IPS-18c (cell line): ENCODE data around the gene RHCG.

Experiments used
- H3K4me3 ChIP-seq: 2 replicates; pipeline ENCODE4 v1.7.0; 2013; ENCODE audit warnings: low read depth, mild to moderate bottlenecking, low read length, moderate library complexity; ENCODE audit not compliant: insufficient read depth
- H3K9me3 ChIP-seq: one replicate; pipeline ENCODE4 v1.6.1; 2013; ENCODE audit warnings: mild to moderate bottlenecking, low read length, moderate library complexity; ENCODE audit not compliant: control insufficient read depth, insufficient read depth

RHCG gene

DNA sequence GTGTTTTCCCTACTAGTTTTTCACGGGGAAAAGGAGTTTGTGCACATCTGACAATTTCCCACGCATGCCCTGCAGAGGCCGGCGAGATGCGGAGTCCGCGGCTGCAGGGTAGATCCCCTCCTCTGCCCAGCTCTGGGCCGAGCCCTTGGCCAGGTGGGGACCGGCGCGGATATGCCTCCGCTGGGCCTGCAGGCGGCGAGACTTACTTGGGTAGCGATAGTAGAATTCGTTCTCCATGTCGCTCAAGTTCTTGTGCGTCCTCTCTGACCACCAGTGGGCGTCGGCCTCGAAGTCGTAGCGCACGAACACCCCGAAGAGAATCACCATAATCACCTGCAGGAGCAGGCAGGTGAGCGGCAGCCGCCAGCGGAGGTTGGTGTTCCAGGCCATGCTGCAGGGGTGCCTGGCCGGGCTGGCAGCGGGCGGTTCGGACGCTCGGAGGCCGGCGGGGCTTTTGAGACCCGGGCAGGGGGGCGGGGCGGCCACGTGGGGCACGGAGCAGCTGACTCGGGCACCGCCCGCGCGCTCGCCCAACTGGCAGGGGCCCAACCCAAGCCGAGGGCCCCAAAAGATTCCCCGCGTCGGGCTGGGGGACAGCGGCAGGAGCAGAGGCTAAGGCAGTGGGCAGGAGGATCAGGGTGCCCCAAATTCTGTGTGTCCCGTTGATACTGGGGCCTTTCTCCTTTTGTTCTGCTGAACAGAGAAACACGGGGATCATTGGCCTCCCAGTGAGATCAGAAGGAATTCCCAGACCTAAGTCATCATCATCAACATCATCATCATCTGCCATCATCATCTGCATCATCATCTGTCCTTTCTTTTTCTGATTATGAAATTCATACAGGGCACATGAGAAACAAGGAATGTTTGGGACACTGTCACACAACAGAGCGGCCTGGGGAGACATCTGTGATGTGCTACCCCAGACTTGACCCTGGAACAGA lies at the start of gene RHCG:
Gene RHCG (minus strand): TSS at position 429 of the 944 bp plus-strand sequence. CDS start 39 bp downstream, at position 390.
- H3K4me3 ChIP-seq = peak within 1 kb of the TSS; percentile 47; the same call in 1 of the 2 replicates
- no peaks in the 10 kb centered on the region for H3K9me3 ChIP-seq

DNA sequence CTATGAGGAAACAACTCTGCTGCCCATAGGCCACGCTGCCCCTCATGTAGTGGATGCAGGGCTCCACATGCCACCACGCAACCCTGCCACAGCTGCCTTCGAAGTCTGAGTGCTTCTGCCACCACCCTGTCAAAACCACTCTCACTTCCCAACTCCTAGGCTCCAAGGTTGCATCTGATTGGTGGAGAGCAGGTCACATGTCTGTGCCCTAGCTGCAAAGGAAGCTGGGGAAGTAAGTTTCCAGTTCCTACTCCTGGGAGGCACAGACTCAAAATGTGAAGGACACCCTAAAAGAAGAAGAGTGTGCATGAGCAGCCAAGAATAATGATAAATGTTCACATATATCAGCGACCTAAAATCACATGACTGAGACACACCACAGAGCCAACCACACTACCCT lies 47.0 kb upstream of the RHCG start:
- Histone ChIP-seq H3K9me3 (no peaks in the 10 kb centered on the region), H3K4me3 (no peak overlapping the region)

DNA sequence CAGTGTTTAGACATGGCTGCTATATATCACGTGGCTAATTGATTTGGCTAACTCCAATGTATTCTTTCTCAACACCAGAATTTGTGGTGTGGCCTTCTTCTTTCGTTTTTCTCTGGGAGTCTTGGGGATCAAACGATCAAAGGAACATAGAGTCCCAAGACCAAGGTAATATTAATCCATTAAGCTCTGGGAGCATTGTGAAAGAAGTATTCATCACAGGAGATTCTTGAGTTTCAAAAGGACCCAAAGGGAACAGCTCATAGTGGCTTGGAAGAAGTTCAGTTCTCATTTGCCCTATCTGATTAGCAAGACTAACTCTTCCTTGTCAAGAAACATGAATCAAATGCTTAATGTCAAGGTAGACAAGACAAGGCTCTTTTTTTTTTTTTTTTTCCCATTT lies 46.0 kb upstream of the RHCG start:
- H3K4me3 ChIP-seq = no peak overlapping the region
- H3K9me3 ChIP-seq = peaks cover 2% of the 10 kb centered on the region

DNA sequence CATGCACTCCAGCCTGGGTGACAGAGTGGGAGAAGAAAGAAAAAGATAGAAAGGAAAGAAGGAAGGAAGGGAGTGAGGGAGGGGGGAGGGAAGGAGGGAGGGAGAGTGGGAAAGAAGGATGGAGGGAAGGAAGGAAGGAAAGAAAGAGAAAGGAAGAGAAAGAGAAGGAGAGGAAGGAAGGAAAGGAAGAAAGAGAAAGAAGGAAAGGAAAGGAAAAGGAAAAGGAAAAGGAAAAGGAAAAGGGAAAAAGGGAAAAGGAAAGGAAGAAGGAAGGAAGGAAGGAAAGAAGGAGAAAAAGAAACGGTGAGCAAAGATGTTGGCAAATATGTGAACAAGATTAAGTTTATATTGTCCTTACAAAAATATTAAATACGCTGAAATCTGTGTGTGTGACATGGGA lies 42.6 kb upstream of the RHCG start:
- H3K9me3 ChIP-seq = peaks cover 2% of the 10 kb centered on the region

DNA sequence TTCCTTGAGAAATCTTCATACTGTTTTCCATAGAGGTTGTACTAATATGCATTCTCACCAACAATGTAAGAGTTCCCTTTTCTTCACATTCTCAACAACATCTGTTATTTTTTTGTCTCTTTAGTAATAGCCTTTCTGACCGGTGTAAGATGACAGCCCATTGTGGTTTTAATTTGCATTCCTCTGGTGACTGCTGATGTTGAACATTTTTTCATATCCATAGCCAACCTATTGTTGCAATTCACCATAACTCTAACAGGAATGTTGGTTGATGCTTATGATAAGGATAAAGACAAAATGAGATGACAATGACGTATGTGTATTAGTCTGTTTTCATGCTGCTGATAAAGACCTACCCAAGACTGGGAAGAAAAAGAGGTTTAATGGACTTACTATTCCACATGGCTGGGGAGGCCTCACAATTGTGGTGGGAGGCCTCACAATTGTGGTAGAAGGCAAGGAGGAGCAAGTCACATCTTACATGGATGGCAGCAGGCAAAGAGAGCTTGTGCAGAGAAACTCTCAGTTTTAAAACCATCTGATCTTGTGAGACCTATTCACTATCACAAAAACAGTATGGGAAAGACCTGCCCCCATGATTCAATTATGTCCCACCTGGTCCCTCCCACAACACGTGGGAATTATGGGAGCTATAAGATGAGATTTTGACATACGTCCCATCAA lies 37.6 kb upstream of the RHCG start:
- H3K9me3 ChIP-seq = peaks cover 2% of the 10 kb centered on the region
- H3K4me3 ChIP-seq = no peak overlapping the region

More for the DNA sequence above, 42.6 kb upstream of the RHCG start:
- H3K4me3 ChIP-seq = no peak overlapping the region

DNA sequence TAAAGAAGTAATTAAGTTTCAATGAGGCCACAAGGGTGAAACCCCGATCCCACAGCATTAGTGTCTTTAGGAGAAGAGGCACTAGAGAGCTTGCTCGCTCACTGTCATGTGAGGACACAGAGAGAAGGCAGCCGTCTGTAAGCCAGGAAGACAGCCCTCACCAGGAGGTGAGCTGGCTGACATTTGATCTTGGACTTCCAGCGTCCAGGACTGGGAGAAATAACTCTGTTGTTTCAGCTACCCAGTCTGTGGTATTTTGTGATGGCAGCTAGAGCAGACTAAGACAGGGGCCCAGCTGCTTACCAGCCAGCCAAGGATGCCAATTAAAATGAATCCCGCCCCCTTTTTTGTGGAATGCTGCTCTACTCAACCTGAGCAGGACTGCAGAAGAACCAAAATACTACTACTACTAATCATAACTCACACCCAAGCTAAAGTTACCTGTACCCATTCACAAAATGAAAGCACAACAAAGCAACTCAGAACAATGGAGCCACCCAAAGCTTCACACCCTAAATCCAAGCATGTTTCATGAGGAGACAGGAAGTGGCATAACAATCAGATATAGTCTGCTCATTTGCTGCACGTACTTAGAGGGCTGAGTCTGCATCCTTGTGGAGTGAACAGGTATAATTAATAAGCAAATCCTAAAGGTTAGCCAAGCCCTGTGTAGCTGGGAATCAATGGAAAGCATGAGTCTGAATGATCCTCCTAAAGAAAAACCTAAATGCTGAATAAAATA lies 35.6 kb upstream of the RHCG start:
- Histone ChIP-seq H3K4me3 (no peak overlapping the region), H3K9me3 (no peaks in the 10 kb centered on the region)

DNA sequence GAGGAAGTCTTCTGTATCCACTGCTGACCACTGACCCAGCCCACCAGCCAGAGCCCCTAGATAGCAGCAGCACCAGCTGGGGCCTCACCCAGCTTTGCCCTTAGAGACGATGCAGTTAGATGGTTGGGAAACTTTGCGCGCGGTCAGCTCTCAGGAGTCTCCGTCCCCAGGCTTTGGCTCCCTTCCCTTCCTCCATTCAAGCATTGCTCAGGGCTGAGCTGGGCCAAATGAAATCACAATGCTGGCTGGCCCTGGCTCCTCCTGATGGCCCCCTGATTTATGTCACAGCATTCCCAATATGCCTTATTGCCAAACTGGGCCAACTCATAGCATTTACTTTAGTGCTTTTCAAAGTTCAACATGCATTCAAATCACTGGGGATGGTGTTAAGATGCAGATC lies 34.6 kb upstream of the RHCG start:
- Histone ChIP-seq H3K4me3 (no peak overlapping the region), H3K9me3 (no peaks in the 10 kb centered on the region)

DNA sequence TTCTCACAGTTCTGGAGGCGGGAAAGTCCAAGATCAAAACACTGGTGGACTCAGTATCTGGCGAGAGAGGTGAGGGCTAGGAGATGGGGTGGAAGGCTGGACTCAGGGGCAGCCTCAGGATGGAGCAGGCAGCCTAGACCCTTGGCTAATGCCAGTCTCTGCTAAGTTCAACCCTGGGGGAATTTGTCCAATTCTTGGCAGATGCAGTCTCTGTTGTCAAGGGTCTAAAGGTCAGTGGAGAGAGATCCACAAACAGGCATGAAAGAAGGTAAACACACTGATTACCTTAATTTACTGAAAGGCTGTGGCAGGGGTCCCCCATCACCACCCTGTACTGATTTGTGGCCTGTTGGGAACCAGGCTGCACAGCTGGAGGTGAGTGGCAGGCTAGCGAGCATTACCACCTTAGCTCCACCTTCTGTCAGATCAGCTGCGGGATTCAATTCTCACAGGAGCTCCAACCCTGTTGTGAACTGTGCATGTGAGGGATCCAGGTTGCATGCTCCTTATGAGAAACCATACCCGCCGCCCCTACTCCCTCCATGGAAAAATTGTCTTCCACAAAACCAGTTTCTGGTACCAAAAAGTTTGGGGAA lies 32.5 kb upstream of the RHCG start:
- Histone ChIP-seq H3K4me3 (no peak overlapping the region), H3K9me3 (no peaks in the 10 kb centered on the region)

DNA sequence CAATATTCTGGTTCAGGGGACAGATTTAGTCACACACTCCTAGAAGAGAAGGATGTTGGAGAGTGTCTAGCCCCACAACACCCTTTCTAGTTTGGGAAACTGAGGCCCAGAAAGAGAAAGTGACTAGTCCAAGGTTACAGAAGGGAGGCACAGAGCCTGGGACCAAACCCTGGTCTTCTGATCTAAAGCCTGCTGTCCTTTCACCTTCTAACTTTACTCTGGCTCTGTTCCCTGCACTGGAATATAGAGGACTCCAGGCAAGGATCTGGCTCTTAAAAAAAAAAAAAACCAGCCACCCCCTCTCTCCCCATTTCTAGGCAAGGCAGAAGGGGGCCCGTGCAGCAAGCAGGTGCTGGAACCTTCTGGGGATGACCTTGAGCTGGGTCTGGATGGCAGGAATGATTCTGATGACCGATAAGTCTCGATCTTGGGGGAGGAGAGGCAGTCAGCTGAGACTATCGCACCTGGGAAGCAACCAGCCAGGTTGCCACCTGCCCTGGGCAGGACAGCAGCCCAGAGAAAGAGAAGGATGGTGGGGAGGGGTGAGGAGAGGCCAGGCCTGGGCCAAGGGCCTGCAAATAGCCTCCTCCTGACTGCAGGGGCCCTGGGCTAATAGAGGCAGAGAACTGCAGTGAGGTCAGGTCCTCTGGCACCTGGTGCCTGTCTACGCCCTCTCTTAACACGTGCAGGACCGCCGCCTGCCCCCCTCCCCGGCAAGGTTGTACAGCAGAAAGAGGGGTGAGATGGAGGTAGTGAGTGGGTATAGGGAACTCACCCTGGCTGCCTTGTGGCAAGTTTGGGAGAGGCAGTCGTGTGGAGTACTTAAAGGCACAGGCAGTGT lies 30.4 kb upstream of the RHCG start:
- no peak overlapping the region for H3K4me3 ChIP-seq
- no peaks in the 10 kb centered on the region for H3K9me3 ChIP-seq

DNA sequence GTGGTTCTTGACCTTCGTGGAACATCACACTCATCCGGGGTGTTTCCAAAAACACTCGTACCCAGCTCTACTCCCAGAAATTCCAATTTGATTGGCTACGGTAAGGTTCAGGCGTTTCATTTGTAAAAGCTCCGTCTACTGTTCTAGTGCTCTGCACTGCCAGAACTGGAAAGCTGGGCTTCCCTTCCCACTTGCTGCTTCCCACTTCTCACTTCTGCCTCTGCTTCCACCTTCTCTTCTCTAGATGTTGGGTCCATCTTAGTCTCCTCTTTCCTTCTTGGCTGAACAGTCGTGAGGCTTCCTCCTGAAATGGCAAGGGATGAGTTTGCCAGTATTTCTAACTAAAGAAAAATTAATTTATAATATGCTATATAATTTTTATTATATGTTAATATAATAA lies 29.8 kb upstream of the RHCG start:
- no peaks in the 10 kb centered on the region for H3K9me3 ChIP-seq
- H3K4me3 ChIP-seq = no peak overlapping the region

DNA sequence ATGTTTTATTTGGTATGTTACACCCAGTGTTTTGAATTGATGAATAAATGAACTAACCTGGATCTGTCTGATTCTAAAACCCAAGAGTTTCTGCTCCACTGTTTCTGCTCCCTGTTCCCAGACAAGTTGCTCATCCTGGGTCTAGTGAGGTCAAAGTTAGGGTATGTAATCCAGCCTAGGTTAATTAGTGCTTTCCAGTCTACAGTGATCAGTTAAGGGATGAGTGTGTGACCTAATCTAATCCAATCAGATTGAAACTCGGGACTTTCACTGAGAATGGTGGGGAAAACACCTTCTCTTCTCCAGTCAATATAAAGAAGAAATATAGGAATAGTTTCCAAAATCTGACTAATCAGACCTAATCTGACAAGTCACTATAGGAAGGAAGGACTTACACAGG lies 27.8 kb upstream of the RHCG start:
- no peak overlapping the region for H3K4me3 ChIP-seq
- no peaks in the 10 kb centered on the region for H3K9me3 ChIP-seq

DNA sequence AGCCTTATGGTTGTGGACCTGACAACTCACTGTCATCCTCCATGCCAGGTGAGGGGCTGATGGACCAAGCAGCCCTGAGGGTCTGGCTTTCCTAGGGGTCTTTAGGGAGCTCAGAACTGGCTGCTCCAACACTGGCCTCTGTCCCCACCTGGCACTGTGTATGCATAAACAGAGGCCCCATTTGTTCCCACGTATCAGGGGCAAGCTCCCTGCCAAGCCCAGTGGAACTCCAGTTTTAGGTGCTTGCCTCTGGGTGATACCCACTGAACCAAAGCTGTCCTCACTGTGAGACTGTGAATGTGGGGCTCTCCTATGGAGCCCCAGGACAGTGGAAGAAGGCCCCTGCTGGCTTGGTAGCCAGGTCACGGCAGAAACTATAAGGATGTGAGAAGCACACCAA lies 26.7 kb upstream of the RHCG start:
- no peak overlapping the region for H3K4me3 ChIP-seq

DNA sequence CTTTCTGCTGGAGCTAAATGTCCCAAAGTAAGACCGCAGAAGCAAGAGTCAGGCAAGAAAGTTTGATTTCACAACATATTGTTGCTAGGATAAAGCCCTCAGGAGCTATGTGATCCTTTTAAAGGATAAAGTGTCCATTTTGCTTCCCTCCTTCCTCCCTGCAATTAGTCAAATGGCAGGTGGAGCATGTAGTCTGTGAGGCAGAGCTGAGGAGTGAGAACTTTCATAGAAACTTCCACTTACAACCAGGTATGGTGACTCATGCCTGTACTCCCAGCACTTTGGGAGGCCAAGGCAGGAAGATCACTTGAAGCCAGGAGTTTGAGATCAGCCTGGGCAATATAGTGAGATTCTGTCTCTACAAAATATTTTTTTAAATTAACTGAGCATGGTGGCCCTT lies 25.2 kb upstream of the RHCG start:
- H3K9me3 ChIP-seq = no peaks in the 10 kb centered on the region
- no peak overlapping the region for H3K4me3 ChIP-seq

More for the DNA sequence above, 26.7 kb upstream of the RHCG start:
- H3K9me3 ChIP-seq = no peaks in the 10 kb centered on the region

DNA sequence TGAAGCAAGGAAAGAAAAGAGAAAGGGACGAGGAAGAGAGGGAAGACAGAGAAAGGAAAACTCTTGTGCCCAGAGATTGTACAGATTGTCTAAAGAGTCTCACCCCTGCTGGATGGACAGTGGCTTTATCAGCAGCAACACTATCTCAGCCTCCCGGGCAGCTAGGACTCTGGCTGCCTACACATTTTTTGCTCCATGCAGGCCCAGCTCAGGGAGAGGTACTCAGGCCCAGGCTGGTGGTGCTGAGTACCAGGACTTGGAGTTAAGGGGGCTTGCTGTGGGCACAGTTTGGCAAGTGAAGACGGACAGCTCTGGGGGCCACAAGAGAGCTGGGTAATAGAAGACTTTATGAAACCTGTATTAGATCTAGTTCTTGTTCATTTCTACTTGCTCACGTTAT lies 19.1 kb upstream of the RHCG start:
- H3K4me3 ChIP-seq = no peak overlapping the region
- H3K9me3 ChIP-seq = no peaks in the 10 kb centered on the region

DNA sequence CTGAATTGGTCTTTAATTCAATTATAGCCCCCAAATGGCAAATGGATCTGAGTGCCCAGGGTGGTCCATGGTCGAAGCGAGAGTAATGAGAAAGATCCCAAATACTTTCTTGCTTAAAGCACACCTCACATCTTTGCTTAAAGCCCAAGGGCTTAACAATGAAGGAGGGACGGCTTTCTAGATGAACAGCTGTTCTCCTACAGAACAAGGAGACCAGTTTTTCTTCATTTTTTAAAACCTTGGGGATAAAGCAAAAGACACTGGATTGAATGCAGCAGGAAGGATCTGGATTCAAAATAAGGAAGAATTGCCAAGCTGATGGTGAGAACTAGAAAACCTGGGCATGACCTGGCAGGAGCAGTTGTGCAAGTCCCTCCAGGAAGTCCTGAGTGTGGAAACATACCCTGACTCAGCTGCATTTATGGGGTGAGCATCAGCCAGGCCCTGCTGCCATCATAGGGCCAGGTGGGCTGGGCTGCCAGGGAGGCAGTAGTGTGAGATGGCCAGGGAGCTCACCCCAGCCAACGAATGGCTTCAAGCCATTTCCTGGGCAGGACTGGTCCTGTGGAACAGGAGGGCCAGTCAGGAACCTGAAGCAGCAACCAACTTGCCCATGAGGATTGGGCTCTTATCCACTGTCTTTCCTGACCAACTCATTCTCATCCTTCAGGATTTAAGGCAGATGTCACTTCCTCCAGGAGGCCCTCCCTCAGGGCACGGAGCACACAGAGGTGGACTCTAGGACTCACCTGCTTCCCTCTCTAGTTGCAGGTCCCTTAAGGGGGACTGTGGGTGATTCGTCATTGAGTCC lies 18.4 kb upstream of the RHCG start:
- Histone ChIP-seq H3K9me3 (no peaks in the 10 kb centered on the region), H3K4me3 (no peak overlapping the region)

DNA sequence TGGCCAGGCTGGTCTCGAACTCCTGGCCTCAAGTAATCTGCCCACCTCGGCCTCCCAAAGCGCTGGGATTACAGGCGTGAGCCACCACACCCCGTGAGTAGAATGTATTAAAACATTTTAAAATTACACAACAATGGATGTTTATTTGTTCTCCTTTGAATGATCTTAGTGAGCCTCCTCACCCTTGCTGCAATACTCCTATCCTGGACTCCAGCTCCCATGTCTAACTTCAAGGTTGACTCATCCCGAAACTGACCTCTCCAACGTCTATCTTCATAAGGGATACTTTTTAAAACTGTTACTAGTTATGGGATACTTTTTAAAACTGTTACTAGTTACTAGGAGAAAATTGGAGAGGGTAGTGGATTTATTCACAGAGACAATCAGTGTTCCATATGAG lies 17.8 kb upstream of the RHCG start:
- H3K9me3 ChIP-seq = no peaks in the 10 kb centered on the region
- H3K4me3 ChIP-seq = no peak overlapping the region
